Medulla oblongata (tissue), 1 donor: ENCODE data around the gene BCL3.
"Not testable (repeated sequence)": the region's sequence is repeated elsewhere in the genome, so short reads cannot be mapped to it uniquely, and the experiment has no call there.

ENCODE experiments used
- DNase-seq: peaks from one replicate; pipeline ENCODE4 v3.0.0-alpha.2; 2015; ENCODE audit errors: extremely low spot score

The BCL3 gene, protein sequence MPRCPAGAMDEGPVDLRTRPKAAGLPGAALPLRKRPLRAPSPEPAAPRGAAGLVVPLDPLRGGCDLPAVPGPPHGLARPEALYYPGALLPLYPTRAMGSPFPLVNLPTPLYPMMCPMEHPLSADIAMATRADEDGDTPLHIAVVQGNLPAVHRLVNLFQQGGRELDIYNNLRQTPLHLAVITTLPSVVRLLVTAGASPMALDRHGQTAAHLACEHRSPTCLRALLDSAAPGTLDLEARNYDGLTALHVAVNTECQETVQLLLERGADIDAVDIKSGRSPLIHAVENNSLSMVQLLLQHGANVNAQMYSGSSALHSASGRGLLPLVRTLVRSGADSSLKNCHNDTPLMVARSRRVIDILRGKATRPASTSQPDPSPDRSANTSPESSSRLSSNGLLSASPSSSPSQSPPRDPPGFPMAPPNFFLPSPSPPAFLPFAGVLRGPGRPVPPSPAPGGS

DNA sequence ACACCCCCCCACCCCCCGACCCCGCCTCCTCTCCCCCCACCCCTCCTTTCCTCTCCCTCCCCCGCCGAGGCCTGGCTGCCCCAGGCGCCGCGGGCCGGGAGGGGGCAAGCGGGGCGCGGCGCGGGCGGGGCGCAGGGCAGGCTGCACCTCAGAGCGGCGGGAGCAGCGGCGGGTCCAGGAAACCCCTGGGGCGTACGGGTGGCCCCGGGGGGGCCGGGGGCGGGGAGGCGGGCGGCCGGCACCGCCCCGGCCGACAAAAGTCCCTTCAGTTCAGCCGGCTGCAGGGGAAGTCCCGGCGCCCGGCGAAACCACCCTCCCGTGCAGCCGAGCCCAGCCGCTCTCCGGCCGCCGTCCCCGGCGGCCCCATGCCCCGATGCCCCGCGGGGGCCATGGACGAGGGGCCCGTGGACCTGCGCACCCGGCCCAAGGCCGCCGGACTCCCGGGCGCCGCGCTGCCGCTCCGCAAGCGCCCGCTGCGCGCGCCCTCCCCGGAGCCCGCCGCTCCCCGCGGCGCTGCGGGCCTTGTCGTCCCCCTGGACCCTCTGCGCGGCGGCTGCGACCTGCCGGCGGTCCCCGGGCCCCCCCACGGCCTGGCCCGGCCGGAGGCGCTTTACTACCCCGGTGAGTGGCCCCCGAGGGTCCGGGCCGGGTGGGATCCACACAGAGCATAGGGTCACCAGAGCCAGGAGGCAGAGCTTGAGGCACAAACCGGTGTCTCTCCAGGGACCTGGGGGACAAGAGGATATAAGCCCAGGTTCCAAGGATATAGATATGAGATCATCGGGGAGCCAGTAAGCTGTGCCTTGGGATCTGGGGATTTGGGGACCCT lies at the start of gene BCL3:
BCL3 (plus strand) TSS at position 283 of the 829 bp plus-strand sequence; CDS start at position 366, 83 bp downstream.
- peak; percentile 37 for DNase-seq

DNA sequence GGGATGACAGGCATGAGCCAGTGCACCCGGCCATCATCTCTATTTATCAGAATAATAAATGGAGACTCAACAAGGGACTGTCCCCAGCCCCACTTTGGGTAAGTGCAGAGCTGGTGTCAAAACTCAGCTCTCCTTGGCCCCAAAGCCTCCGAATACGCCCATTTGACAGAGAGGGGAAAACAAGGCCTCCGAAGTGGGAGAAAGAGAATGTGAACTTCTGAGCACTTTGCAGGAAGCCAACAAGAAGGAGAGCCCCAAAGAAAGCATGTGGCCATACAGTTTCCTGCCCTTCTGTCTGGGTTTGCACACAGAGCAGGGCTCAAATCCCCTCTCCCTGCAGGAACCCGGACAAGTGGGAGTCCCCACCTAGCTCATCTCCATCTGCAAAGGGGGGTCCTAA lies 48.0 kb upstream of the BCL3 start:
- DNase-seq = no peak

DNA sequence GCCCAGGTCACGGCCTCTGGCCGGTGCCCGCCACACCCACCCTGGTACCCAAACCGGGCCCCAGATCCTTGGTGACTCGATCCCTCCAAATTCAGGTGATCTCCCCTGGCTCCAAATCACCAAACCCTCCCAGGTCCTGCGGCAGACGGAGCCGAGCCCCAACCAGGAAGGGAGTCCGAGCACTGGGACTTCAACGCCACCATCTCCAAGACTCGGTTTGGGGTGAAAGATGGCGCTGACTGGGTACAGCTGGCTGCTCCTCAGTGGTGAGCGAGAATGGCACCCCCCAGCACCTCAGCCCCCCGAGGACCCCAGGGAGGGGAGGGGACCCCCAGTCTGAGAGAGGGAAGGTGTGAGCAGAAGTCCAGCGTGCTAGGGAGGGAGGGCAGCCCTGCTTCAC lies 47.3 kb upstream of the BCL3 start:
- no peak for DNase-seq

DNA sequence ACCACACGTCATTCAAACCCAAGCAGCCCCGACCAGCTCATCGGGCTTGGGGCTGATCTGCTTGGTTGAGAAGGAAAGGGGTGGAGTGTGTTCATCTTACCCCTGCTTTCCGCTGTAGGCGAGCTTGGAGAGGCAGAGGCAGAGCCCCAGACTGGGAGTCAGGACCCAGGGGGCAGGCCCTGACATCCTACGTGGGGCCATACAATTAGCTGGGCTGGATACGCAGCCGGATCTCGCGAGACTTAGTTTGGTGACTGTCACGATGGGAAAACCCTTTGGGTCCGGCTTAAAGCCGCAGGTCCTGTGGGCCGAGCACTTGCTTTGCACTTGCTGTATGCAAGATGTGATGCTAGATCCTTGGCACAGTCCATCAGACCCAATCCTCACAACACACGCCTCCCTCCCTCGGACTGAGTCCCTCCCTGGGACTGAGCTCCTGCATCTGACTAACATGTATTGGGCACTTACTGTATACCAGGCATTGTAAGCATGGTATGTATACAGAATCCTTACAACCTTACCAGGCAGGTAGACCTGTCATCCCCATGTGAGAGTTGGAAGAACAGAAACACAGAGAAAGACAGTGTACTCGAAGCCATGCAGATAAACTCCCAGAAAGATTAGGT lies 45.8 kb upstream of the BCL3 start:
- no peak for DNase-seq

DNA sequence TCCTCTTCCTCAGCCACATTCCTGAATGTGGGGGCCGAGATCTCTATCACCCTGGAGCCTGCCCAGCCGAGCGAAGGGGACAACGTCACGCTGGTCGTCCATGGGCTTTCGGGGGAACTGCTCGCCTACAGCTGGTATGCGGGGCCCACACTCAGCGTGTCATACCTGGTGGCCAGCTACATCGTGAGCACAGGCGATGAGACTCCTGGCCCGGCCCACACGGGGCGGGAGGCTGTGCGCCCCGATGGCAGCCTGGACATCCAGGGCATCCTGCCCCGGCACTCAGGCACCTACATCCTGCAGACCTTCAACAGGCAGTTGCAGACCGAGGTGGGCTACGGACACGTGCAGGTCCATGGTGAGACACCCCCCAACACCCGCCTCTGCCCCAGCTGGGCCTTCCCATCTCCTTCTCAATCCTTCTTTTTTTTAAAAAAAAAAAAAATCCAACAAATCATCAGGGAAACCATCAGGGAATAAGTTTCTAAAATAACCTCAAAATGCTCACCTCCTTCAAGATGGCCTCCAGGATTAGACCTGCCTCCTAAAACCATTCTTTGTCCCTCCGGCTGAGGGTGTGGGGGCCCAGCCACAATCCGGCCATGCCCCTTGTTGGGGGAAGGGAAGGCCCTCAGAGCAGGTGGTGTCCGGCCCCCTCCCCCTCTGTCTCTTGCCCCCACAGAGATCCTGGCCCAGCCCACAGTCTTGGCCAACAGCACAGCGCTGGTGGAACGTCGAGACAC lies 45.0 kb upstream of the BCL3 start:
- no peak for DNase-seq

DNA sequence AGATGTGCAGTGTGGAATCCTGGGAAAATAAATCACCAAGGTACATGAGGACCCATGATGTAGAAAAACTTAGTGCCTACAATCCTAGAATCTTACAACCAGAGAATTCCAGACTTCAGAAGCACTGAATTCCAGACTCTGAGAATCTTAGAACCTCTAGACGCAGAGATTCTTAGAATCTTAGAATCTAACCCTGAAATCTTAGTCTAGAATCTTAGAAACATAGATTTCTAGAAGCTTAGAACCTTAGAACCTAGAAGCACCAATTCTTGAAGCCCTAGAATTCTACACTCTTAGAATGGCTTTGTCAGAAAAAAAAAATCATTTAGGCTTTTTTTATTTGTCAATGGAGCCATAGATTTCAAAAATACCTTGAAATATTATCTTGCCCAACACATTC lies 43.5 kb upstream of the BCL3 start:
- DNase-seq = no peak

DNA sequence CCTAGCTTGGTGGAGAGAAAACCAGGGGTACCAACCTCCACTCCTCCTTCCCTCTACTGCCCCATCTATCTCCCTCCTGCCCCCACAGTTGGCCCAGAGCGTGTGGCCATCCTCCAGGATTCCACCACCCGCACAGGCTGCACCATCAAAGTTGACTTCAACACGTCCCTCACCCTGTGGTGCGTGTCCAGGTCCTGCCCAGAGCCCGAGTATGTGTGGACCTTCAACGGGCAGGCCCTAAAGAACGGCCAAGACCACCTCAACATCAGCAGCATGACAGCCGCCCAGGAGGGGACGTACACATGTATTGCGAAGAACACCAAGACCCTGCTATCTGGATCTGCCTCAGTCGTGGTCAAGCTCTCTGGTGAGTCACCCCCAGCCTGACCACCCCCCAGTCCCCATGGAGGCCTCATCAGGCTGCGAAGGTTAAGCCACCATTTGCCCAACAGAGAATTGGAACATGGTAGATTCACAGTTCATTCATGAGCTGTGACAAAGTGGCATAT lies 43.0 kb upstream of the BCL3 start:
- no peak for DNase-seq

DNA sequence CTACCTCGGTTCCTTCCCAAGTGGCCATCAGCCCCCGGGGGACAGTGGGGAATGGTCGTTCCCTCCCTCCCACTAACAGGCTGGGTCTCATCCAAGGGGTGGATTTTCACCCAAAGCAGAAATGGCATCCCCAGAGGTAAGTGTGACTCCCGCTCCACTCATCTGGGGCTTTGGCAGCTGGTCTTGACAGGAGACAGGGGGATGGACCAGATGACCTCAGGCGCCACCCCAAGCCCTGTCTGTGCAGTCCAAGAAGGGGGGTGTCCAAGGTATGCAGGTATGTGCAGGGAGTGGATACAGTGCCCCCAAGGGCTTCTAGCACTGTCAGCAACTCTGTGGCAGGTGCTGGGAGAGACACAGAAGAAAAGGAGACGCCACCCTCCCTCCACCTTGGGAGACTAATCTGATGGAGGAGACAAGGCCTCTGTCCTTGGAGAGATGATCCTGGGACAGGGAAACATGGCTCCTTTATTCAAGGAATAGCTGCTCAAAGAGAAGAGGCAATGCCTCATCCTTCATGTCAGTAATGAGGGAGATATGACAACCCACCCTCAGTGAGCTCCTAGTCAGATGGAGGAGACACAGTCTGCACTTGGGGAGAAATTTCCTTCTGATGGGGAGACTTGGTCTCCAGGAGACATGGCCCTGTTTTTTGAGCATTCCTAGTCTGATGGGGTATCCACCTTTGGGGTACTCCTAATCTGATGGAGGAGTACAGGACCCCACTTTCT lies 41.8 kb upstream of the BCL3 start:
- DNase-seq = no peak

DNA sequence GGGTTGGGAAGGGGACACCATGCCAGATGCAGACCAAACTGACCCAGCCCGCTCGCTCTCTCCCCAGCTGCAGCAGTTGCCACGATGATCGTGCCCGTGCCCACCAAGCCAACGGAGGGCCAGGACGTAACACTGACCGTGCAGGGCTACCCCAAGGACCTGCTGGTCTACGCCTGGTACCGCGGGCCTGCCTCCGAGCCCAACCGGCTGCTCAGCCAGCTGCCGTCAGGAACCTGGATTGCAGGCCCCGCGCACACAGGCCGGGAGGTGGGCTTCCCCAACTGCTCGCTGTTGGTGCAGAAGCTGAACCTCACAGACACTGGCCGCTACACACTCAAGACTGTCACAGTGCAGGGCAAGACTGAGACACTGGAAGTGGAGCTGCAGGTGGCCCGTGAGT lies 40.7 kb upstream of the BCL3 start:
- no peak for DNase-seq

DNA sequence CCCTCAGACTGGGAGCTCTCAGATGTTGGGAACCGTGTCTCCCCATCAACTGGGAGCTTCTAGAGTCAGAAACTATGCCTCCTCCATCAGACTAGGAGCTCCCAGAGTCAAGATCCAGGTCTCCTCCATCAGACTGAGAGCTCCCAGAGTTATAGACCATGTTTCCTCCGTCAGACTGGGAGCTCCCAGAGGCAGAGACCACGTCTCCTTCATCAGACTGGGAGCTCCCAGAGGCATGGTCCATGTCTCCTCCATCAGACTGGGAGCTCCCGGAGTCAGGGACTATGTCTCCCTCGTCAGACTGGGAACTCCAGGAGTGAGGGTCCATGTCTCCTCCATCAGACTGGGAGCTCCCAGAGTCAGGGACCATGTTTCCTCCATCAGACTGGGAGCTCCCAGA lies 39.6 kb upstream of the BCL3 start:
- no peak for DNase-seq

DNA sequence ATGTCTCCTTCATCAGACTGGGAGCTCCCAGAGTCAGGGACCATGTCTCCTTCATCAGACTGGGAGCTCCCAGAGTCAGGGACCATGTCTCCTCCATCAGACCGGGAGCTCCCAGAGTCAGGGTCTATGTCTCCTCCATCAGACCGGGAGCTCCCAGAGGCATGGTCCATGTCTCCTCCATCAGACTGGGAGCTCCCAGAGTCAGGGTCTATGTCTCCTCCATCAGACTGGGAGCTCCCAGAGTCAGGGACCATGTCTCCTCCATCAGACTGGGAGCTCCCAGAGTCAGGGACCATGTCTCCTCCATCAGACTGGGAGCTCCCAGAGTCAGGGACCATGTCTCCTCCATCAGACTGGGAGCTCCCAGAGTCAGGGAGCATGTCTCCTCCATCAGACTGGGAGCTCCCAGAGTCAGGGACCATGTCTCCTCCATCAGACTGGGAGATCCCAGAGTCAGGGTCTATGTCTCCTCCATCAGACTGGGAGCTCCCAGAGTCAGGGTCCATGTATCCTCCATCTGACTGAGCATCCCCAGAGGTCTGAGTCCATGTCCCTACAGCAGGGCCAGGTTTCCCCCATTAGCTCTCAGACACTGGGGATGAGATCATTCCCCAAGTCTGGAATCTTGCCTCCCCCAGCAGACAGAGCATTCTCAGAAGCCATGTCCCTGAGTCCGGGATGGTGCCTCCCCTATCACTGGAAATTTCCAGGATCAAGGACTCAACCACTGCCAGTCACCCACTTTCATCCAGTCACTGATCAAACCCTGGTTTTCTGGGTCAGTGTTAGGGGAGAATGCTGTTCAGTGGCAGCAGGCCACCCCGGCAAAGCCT lies 38.9 kb upstream of the BCL3 start:
- DNase-seq = not testable (repeated sequence)

DNA sequence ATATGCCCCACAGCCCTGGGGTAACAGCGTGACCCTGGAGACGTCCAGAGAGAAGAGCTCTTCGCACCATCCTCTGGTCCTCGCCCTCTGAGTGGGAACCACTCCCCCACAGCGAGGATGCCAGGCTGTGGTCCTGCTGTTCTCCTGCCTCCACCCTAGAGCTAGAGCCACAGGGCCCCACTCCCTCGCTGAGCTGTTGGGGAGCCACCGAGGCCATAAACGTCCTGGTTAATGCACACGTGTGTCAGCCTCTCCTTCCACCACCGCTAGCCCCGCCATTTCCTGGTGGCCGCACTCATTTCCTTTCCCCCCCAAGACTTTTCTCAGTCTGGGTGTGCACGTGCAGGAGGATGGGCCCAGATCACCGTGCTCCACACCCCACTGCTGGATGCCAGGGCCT lies 38.0 kb upstream of the BCL3 start:
- DNase-seq = no peak

DNA sequence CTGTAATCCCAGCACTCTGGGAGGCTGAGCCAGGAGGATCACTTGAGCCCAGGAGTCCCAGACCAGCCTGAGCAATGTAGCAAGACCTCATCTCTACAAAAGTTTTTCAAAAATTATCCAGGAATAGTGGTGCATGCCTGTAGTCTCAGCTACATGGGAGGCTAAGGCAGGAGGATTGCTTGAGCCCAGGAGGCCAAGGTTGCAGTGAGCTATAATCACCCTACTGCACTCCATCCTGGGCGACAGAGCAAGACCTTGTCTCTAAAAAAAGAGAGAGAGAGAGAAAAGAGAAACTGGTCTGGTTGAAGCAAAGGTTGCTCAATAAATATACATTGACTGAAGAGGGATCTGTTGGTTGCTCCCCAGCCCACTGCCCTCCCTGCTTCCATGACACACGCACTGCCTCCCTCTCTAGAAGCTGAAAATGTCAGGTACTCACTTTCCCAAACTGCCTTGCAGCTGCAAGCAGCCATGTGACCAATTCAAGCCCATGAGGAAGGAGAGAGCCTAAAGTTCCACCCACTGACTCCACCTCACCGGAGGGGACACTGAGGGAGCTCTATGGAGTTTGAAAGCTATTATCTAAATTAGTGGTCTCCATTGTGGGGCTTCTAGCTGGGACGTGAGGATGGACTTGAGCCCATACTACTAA lies 35.5 kb upstream of the BCL3 start:
- DNase-seq = no peak

DNA sequence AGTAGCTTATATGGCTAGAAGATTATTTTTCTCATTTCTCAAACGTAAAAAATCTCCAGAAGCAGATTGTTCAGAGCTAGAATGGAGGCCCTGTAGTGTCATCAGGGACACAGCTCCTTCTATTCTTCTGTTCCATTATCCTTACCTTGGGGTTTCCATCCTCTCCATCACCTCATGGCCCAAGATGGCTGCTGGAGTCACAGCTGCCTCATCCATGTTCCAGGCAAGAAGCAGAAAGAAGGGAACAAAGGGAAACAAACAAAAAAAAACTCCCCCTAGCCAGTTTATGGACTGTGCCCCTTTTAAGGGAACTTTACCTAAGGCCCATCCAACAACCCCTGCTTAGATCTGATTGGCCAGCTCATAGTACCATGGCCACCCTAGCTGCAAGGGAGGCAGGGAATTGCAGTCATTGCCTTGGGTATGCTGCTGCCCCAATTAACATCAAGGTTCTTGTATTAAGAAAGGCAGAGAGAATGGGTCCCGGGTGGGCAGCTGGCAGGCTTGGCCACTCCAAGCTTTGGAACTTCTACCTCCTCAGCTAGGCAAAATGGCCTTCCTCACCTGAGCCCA lies 33.8 kb upstream of the BCL3 start:
- DNase-seq = no peak

DNA sequence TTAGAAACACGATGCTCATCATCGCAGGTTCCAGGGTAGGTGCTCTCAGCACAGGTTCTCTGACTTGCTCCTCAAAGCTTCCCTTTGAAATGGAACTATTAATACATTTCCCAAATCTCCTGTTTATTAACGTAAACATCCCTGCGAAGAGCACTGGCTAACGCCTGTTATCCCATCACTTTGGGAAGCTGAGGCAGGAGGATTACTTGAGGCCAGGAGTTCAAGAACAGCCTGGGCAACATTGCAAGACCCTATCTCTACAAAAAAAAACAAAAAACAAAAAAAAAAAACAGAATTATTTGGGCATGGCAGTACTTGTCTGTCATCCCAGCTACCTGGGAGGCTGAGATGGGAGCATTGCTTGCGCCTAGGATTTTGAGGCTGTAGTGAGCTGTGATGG lies 30.9 kb upstream of the BCL3 start:
- DNase-seq = no peak

DNA sequence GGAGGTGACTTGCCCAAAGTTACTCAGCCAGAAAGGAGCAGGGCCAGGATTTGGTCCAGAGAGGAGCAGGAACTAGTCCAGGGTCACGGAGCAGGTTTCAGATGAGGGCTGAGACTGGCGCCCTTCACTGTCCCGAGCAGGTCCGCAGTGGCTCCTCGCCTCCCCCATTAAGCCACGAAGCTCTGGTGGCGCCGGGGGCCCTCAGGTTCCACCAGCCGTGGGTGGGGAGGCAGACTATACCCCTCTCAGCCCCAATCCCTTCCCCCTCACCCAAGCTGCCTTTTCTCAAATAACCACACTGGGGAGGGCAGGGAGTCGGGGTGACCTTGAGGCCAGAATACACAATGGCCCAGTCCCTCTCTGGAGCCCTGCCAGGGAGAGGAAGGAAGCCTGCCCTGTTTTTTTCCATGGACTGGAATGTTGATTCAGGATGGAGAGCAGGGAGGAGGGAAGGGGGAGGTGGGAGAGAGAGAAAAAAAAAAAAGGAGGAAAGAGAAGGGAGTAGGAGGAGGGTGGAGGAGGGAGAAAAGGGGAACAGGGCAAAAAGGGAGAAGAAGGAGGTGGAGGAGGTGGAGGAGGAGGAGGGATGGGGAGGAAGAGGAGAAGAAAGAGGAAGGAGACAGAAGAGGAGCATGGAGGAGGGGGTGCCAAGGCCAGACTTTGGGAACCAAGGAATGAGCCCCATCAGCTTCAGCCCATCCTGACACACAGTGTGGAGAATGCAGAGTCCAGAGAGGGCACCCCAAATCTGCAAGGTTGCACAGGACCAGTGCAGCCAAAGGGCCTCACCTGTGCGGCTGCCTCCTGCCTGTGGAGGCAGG lies 29.9 kb upstream of the BCL3 start:
- peak; percentile 44 for DNase-seq

DNA sequence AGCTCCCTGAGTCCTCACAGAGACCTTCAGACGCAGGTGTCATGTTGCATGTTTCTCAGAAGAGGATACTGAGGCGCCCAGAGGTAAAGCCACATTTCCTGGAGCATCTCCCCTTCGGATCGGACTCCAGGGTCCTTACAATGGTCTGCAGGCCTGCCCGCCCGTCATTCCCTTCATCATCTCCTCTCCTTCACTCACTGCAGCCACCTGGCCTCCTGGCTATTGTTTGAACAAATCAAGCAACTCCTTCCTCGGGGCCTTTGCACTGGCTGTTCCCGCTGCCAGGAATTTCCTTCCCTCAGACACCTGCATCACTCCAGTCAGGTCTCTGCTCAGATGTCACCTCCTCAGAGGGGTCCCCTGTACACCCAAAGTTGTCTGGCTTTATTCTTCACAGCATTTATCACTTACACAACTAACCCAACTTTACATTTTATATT lies 29.2 kb upstream of the BCL3 start:
- no peak for DNase-seq

DNA sequence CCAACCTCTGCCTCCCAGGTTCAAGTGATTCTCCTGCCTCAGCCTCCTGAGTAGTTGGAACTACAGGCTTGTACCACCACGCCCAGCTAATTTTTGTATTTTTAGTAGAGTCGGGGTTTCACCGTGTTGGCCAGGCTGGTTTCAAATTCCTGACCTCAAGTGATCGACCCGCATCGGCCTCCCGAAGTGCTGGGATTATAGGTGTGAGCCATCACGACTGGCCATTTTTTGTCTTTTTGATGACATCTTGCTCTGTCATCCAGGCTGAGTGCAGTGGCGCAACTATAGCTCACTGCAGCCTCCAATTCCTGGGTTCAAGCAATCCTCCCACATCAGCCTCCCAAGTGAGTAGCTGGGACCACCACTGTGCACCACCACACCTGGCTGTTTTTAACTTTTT lies 28.1 kb upstream of the BCL3 start:
- DNase-seq = not testable (repeated sequence)
